ENCODE results near the gene GHRHR. TPM values are rescaled to one million over a fixed set of nuclear protein-coding genes. Genes with fewer than 3 reads are reported as not detected.

Gene GHRHR
- total and polyA plus RNA-seq, 9 of the 15 experiments (the other 6 are each of a cell fraction or from before 2014, with no cell fraction given), result not detected

- H3K4me3 ChIP-seq, result no peak overlapping the region
- in situ Hi-C loops (cut with MboI) (no loop called here), intact Hi-C loops (cut with micrococcal nuclease) (no loop called here)
- ChIA-PET POLR2A (interaction anchor here (0.6 to 1.1 kb wide), 3 partner anchors 20 to 38 kb away, joined by 3 to 4 read pairs (median 3); no protein-coding TSS in a partner anchor), CTCF (ENCODE audit: low intra/inter-chr PET ratio) (no interaction called here)
- H3K36me3 ChIP-seq (ENCODE audit: control insufficient read depth, insufficient read depth, low read length), result no peaks in the 10 kb centered on the region
- no peak overlapping the region for H2AFZ ChIP-seq (ENCODE audit: low read depth, low read length)
- H3K9ac ChIP-seq (ENCODE audit: insufficient read depth in 1 of 2, low read depth in 2 of 2, low read length in 2 of 2), result no peak overlapping the region
- TF ChIP-seq RBM25 (IDR thresholded peaks at IDR 0.05; ENCODE audit: low read depth, low read length, severe bottlenecking) (peak; percentile 40), FOXK2 (conservative IDR thresholded peaks at IDR 0.05 in 1 of 2, IDR thresholded peaks at IDR 0.05 in 1 of 2; ENCODE audit: low read depth in 2 of 2) (no peak), ZFP36 (IDR thresholded peaks at IDR 0.05; ENCODE audit: low read depth, low read length, partially characterized antibody) (peak; percentile 96), ZNF436 (CRISPR knock-in tag; IDR thresholded peaks at IDR 0.05) (peak; percentile 79), HES1 (IDR thresholded peaks at IDR 0.05; ENCODE audit: low read depth) (no peak), ZNF143 (CRISPR knock-in tag; IDR thresholded peaks at IDR 0.05) (no peak), ZSCAN32 (CRISPR knock-in tag; IDR thresholded peaks at IDR 0.05) (no peak)
- H3K4me2 ChIP-seq (ENCODE audit: insufficient read depth, low read length), result no peak overlapping the region
- DNase-seq (ENCODE audit: extremely low read depth in 1 of 4, low spot score in 3 of 4) (peak in 2 of 4 experiments; percentile 9 to 10), ATAC-seq (no peak), FAIRE-seq (no peak)
- peaks cover 0 to 36% of the 10 kb centered on the region in 2 experiments; a peak in 3 of 5 replicates for H3K4me1 ChIP-seq (replicated peaks in 1 of 2; ENCODE audit: control insufficient read depth in 2 of 2, insufficient read depth in 2 of 2, low read length in 2 of 2)
- no peaks in the 10 kb centered on the region for H3K9me3 ChIP-seq (replicated peaks; ENCODE audit: control insufficient read depth, insufficient read depth, low read depth, low read length)
- H4K20me1 ChIP-seq (replicated peaks; ENCODE audit: control insufficient read depth, insufficient read depth, low read length), result no peaks in the 10 kb centered on the region
- no peaks in the 10 kb centered on the region for H3K9me1 ChIP-seq (ENCODE audit: control insufficient read depth, insufficient read depth, low read length)
- no TSS peak for BruUV-seq (replicated peaks)
- H3K79me2 ChIP-seq (ENCODE audit: control insufficient read depth, insufficient read depth, low read length), result no peaks in the 10 kb centered on the region
- H3K27me3 ChIP-seq (ENCODE audit: control insufficient read depth in 2 of 2, insufficient read depth in 2 of 2, low read length in 2 of 2), result no peaks in the 10 kb centered on the region
- H3K27ac ChIP-seq (ENCODE audit: extremely low read depth, low read depth, low read length), result no peak overlapping the region
- WGBS (ENCODE audit: insufficient coverage, low coverage, missing lambda C conversion rate), result 8% methylated on average over 2 of the region's 3 CpGs
Observed at GRCh38 chr7:30935569-30935877, 28.2 kb upstream of the GHRHR start.

Measured in K562 (cell line).